ENCODE results near the gene HMGA1.

The HMGA1 gene

GRCh38 chr6:34236131-34236442 lies 586 bp upstream of the HMGA1 start:
- TF ChIP-seq CTCF (IDR thresholded peaks at IDR 0.05; ENCODE audit: low read length, missing control alignments), result no peak
- peak overlapping the region; percentile 62 for H3K4me3 ChIP-seq (replicated peaks; ENCODE audit: low read depth, low read length)
- DNase-seq (ENCODE audit: low read depth), result no peak

- no peak for TF ChIP-seq CTCF (IDR thresholded peaks at IDR 0.05; ENCODE audit: low read length, missing control alignments)
- H3K4me3 ChIP-seq (replicated peaks; ENCODE audit: low read depth, low read length), result peak overlapping the region; percentile 70
- DNase-seq (ENCODE audit: low read depth), result no peak
These were observed 646 bp downstream of the HMGA1 start for GRCh38 chr6:34237316-34237721.

GRCh38 chr6:34237722-34238584 lies 1.3 kb downstream of the HMGA1 start:
- H3K4me3 ChIP-seq (replicated peaks; ENCODE audit: low read depth, low read length), result peak overlapping the region; percentile 70
- no peak for TF ChIP-seq CTCF (IDR thresholded peaks at IDR 0.05; ENCODE audit: low read length, missing control alignments)
- no peak for DNase-seq (ENCODE audit: low read depth)

GRCh38 chr6:34238585-34239499 lies 2.2 kb downstream of the HMGA1 start:
- H3K4me3 ChIP-seq (replicated peaks; ENCODE audit: low read depth, low read length), result peak overlapping the region; percentile 70
- TF ChIP-seq CTCF (IDR thresholded peaks at IDR 0.05; ENCODE audit: low read length, missing control alignments), result no peak
- DNase-seq (ENCODE audit: low read depth), result no peak

GRCh38 chr6:34239500-34239825 lies 2.8 kb downstream of the HMGA1 start:
- no peak for TF ChIP-seq CTCF (IDR thresholded peaks at IDR 0.05; ENCODE audit: low read length, missing control alignments)
- DNase-seq (ENCODE audit: low read depth), result no peak
- no peak overlapping the region for H3K4me3 ChIP-seq (replicated peaks; ENCODE audit: low read depth, low read length)

- H3K4me3 ChIP-seq (replicated peaks; ENCODE audit: low read depth, low read length), result no peak overlapping the region
- TF ChIP-seq CTCF (IDR thresholded peaks at IDR 0.05; ENCODE audit: low read length, missing control alignments), result no peak
- no peak for DNase-seq (ENCODE audit: low read depth)
These were observed 3.2 kb downstream of the HMGA1 start for GRCh38 chr6:34239893-34240292.
